NB4 (cell line): ENCODE measurements around the gene HDAC4.

ENCODE experiments used
- CTCF ChIP-seq: IDR thresholded peaks from one replicate; pipeline ENCODE4 v1.5.1; 2012; ENCODE audit warnings: low read depth, low read length
- MAX ChIP-seq: IDR thresholded peaks from 2 replicates; pipeline ENCODE4 v1.6.1; 2011; ENCODE audit warnings: low read depth, low read length
- MYC ChIP-seq: IDR thresholded peaks from 2 replicates; pipeline ENCODE4 v1.6.1; 2011; ENCODE audit warnings: low read depth, low read length
- POLR2A ChIP-seq: IDR thresholded peaks from 2 replicates; pipeline ENCODE4 v1.6.1; 2011; ENCODE audit warnings: mild to moderate bottlenecking; ENCODE audit not compliant: insufficient read length; ENCODE audit errors: extremely low read depth

GRCh38 chr2:239169311-239170048, 231.3 kb downstream of the HDAC4 start:
- TF ChIP-seq POLR2A, result no peak
- TF ChIP-seq CTCF, result no peak
- TF ChIP-seq MAX, result no peak
- no peak for TF ChIP-seq MYC
